Bronchial epithelial cell (primary cell): Measurements from ENCODE around the gene ASPM. TPM values are rescaled to one million over a fixed set of nuclear protein-coding genes. Genes with fewer than 3 reads are reported as not detected.

Experiments used
- DNase-seq: peaks from one replicate; pipeline ENCODE4 v3.0.0-alpha.2; 2010; ENCODE audit warnings: low read depth
- FAIRE-seq: peaks from 2 replicates; lab custom pipeline; 2011; peaks lifted over from hg19 to GRCh38; lab: Jason Lieb, UNC
- H3K27me3 ChIP-seq: 2 replicates; pipeline ENCODE4 v1.5.1; 2011; ENCODE audit warnings: low read length; ENCODE audit not compliant: control insufficient read depth, insufficient read depth
- H3K36me3 ChIP-seq: 2 replicates; pipeline ENCODE4 v1.5.1; 2011; ENCODE audit warnings: low read length; ENCODE audit not compliant: control insufficient read depth, insufficient read depth
- H3K4me3 ChIP-seq: 2 replicates; pipeline ENCODE4 v1.5.1; 2011; ENCODE audit warnings: mild to moderate bottlenecking, low read depth, low read length, control low read depth
- total RNA-seq: library from RNA; depleted of rRNA; stranded (reverse); fragments of >200 nt; gene quantifications from 2 replicates; pipeline ENCODE4 v1.2.1, GENCODE V29; 2014
- TF ChIP-seq, protein P1 (sequence below): IDR thresholded peaks from 2 replicates; pipeline ENCODE4 v1.5.1; 2011; ENCODE audit warnings: mild to moderate bottlenecking, moderate library complexity, low read length, control low read depth, inconsistent platforms; ENCODE audit not compliant: insufficient read depth, severe bottlenecking

Gene ASPM
- total RNA-seq, 1 donor from 2014 or later = 0.26 TPM

DNA sequence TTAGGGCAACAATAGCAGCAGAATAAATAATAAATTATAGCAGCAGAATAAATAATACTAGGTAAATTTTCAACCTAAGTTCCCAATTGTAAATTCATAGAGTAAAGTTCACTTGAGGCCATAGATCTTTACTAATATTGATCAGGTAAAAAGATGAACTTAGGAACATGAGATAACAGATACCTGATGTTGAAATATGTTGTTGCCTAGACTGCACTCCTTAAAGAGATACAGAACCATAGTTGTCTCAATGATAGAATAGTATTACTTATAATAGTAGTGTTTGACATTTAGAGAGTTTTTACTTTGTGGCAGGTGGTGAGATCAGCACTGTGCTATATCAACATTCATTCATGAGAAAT, 79.0 kb downstream of the ASPM start:
- TF ChIP-seq, protein P1, sequence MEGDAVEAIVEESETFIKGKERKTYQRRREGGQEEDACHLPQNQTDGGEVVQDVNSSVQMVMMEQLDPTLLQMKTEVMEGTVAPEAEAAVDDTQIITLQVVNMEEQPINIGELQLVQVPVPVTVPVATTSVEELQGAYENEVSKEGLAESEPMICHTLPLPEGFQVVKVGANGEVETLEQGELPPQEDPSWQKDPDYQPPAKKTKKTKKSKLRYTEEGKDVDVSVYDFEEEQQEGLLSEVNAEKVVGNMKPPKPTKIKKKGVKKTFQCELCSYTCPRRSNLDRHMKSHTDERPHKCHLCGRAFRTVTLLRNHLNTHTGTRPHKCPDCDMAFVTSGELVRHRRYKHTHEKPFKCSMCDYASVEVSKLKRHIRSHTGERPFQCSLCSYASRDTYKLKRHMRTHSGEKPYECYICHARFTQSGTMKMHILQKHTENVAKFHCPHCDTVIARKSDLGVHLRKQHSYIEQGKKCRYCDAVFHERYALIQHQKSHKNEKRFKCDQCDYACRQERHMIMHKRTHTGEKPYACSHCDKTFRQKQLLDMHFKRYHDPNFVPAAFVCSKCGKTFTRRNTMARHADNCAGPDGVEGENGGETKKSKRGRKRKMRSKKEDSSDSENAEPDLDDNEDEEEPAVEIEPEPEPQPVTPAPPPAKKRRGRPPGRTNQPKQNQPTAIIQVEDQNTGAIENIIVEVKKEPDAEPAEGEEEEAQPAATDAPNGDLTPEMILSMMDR = no peak
- H3K27me3 ChIP-seq = no peaks in the 10 kb centered on the region
- H3K4me3 ChIP-seq = no peak overlapping the region
- DNase-seq = no peak
- no peak for FAIRE-seq
- no peaks in the 10 kb centered on the region for H3K36me3 ChIP-seq

DNA sequence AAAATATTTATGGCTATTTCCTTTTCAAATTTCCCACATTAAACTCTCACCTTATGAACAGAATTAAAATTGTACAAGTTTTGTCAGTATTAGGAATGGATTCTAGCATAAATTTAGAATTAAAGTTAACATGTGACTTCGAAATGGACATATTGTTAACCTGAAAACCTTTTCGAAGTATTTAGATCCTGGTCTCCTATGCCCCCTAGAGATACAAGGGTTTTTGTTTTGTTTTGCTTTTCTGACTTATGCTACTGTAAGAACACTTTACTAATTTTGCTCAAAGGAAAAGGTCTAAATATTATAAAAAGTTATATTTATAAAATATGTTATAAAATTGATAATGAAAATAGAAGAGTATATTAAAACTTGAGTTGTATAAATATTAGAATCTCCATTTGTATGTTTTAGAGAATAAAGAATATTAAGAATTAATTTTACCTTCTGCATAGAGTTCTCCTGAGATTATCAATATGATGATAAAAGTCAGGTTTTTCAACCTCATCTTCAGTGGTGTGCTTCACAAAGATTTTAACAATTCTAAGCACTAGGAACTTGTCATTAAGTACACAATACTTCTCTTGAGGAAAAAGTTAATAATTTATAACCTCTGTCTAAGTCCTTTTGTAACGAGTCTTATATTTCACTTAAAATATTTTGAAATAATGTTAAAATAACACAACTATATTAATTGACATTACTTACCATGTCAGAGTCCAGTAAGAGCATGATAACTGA, 79.6 kb downstream of the ASPM start, which contains the start of gene F13B:
F13B (minus strand) TSS at position 542 of the 738 bp plus-strand sequence; CDS start at position 505, 37 bp downstream.
- no peak within 1 kb of the TSS for H3K4me3 ChIP-seq
- H3K27me3 ChIP-seq = no peaks in the 10 kb centered on the region
- DNase-seq (no peak), FAIRE-seq (no peak)
- no peaks in the 10 kb centered on the region for H3K36me3 ChIP-seq
- TF ChIP-seq, protein P1 = no peak

DNA sequence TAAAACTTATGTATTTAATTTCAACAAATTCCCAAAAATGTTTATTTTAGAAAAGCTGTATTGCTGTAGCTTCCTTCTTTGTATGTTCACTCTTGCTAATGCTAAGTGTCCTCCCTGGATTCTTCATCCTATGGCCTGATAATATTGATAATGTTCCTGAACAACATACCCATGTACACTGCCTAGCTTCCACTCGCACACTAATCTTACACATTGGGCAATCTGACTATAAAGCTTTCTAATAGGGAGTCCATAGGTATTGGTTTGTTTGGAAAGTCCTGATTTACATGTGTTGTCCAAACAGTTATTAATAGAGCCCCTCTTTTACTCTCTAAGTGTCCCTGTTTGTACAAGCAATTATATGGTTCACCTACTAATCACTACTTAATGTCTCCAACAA, 80.2 kb downstream of the ASPM start:
- Histone ChIP-seq H3K27me3 (no peaks in the 10 kb centered on the region), H3K36me3 (no peaks in the 10 kb centered on the region), H3K4me3 (no peak overlapping the region)
- TF ChIP-seq, protein P1 = no peak
- FAIRE-seq (no peak), DNase-seq (no peak)

DNA sequence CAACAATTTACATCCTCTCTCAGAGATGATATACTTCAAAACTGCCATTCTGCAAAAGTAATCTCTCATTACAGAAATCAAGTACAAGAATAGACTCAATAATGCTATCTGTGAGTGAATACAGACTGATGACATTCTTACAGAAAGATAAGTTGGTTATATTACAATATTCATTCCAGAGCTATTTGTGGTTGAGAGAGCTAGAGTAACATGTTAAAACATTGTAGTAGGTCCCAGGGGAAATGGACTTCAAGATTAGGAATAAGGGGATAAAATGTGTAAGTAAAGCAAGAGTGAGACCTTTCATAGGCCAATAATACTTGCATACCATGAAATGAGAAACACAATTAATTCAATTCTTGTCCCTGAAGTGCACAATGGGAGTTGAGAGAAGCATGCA, 80.9 kb downstream of the ASPM start:
- no peaks in the 10 kb centered on the region for H3K36me3 ChIP-seq
- FAIRE-seq (no peak), DNase-seq (no peak)
- H3K27me3 ChIP-seq = no peaks in the 10 kb centered on the region
- TF ChIP-seq, protein P1 = no peak
- no peak overlapping the region for H3K4me3 ChIP-seq

DNA sequence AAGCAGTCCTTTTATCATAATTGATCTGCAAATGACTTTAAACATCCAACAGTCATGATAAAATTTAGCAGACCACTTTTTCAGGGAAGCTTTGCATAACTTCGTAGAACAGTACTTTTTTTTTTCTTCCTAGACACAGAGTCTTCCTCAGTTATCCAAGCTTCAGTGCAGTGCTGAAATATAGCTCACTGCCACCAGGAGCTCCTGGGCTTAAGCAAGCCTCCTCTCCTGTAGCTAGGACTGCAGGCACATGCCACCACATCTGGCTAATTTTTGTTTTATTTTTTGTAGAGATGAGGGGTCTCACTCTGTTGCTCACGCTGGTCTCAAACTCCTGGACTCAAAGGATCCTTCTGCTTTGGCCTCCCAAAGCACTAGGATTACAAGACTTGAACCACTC, 83.3 kb downstream of the ASPM start:
- TF ChIP-seq, protein P1 = no peak
- Histone ChIP-seq H3K4me3 (no peak overlapping the region), H3K36me3 (no peaks in the 10 kb centered on the region), H3K27me3 (no peaks in the 10 kb centered on the region)
- FAIRE-seq (no peak), DNase-seq (no peak)

DNA sequence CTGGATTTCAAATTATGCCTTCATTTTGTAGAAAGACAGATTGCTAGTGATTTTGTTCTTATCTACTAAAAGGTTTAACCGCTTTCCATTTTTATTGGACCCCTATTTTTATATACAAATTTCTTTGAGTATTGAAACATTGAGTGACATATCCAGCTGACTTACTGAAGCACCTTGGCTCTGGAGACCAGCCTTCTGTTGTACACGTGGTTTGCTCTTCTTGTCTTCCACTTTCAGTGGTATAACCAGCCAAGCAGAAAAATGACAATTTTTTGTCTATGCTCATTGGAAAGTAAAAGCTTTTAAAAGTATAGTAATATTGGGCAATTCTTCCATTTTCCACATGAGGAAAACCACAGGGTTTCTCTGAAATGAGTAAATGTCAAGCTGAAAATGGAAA, 83.8 kb downstream of the ASPM start:
- FAIRE-seq (no peak), DNase-seq (no peak)
- TF ChIP-seq, protein P1 = no peak
- Histone ChIP-seq H3K36me3 (no peaks in the 10 kb centered on the region), H3K4me3 (no peak overlapping the region), H3K27me3 (no peaks in the 10 kb centered on the region)
